ENCODE results near the gene CCDC107. TPM values are rescaled to one million over a fixed set of nuclear protein-coding genes. Genes with fewer than 3 reads are reported as not detected.

Gene CCDC107
- total RNA-seq, 1 donor from 2014 or later: 32.5 TPM

DNA sequence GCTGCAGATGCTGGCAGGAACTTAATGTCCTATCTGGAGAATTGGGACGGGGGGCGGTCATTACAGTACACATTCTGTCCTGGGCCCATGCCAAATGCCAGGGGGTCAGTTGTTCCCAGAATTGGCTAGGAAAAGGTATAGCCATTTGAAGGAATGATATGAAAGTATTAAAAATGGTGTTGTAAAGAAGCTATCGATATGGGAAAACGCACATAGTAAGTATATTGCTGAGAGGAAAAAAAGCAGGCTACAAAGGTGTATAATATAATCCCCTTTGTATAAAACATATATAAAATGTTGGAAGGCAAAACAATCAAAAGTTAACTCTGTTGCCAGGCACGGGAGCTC, 7.4 kb downstream of the CCDC107 start:
- Mint-ChIP-seq H3K27me3 (no peaks in the 10 kb centered on the region), H3K27ac (no peak overlapping the region), H3K36me3 (ENCODE audit: low read depth) (peaks cover 13% of the 10 kb centered on the region), H3K4me3 (peak overlapping the region; percentile 83), H3K4me1 (peaks cover 47% of the 10 kb centered on the region), H3K9me3 (no peaks in the 10 kb centered on the region)
- TF ChIP-seq, protein P1, sequence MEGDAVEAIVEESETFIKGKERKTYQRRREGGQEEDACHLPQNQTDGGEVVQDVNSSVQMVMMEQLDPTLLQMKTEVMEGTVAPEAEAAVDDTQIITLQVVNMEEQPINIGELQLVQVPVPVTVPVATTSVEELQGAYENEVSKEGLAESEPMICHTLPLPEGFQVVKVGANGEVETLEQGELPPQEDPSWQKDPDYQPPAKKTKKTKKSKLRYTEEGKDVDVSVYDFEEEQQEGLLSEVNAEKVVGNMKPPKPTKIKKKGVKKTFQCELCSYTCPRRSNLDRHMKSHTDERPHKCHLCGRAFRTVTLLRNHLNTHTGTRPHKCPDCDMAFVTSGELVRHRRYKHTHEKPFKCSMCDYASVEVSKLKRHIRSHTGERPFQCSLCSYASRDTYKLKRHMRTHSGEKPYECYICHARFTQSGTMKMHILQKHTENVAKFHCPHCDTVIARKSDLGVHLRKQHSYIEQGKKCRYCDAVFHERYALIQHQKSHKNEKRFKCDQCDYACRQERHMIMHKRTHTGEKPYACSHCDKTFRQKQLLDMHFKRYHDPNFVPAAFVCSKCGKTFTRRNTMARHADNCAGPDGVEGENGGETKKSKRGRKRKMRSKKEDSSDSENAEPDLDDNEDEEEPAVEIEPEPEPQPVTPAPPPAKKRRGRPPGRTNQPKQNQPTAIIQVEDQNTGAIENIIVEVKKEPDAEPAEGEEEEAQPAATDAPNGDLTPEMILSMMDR (IDR thresholded peaks at IDR 0.05): no peak
- intact Hi-C loops (cut with micrococcal nuclease): loop anchor here (1.0 kb wide), 2 partner anchors 8 to 25 kb away; no protein-coding TSS in a partner anchor
- ATAC-seq (ENCODE audit: low read depth) (no peak), DNase-seq (no peak)
- ChIA-PET POLR2A (interaction anchor here (1.1 to 4.2 kb wide), 8 partner anchors 9 to 66 kb away, joined by 4 to 16 read pairs (median 8); partner anchors contain the start of genes CD72, CREB3 and TLN1), CTCF (interaction anchor here (0.8 to 12.0 kb wide), 4 partner anchors 25 to 75 kb away, joined by 3 to 127 read pairs (median 18); partner anchors contain the start of gene CD72)

DNA sequence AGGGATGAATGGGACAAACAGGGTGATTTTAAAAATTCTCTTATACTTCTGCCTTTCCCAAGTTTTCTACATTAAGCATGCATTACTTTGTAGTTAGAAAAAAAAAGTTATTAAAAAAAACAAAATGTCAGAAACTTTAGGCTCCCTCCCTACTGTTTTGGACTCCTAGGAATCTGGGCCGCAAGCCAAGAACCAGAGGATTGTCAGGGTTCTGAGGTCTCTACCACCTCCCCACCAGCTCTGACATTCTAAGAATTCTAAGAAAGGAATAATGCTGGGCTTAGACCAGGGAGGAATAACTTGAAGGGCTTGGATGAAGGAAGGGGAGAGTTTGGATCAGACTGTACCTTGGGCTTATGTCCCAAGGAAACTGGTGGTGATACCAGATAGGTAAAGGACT, 8.0 kb downstream of the CCDC107 start:
- intact Hi-C loops (cut with micrococcal nuclease): no loop called here
- ChIA-PET CTCF (interaction anchor here (0.8 to 12.0 kb wide), 3 partner anchors 29 to 74 kb away, joined by 3 to 127 read pairs (median 32); partner anchors contain the start of gene CD72), POLR2A (interaction anchor here (0.6 to 4.2 kb wide), 7 partner anchors 8 to 52 kb away, joined by 4 to 16 read pairs (median 8); partner anchors contain the start of genes CCDC107, CD72 and RMRP)
- H3K4me1 Mint-ChIP-seq: peaks cover 41% of the 10 kb centered on the region
- peak overlapping the region; percentile 29 for H3K4me3 Mint-ChIP-seq
- H3K27ac Mint-ChIP-seq: no peak overlapping the region
- H3K9me3 Mint-ChIP-seq: no peaks in the 10 kb centered on the region
- H3K27me3 Mint-ChIP-seq: no peaks in the 10 kb centered on the region
- peaks cover 7% of the 10 kb centered on the region for H3K36me3 Mint-ChIP-seq (ENCODE audit: low read depth)
- DNase-seq: no peak
- ATAC-seq (ENCODE audit: low read depth): no peak
- TF ChIP-seq, protein P1 (IDR thresholded peaks at IDR 0.05): no peak

DNA sequence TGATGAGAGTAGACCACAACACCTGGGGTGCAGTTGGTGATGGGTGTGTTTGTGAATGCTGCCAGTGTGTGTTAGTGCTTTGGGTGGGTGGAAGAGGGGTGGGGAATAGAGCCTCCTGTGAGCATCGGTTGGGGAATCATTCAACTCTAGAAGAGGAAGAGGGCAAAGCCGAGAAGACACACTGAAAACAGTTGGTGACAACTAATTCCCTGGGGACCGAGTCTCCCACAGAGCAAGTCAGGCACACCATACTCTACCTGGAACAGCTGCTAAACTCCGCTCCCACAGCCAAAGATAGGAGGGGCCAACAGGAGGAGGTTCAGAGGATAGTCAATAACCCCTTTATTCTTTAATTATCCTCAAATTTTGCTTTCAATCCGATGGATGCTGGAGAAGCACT, 8.5 kb downstream of the CCDC107 start:
- Mint-ChIP-seq H3K27me3 (no peaks in the 10 kb centered on the region), H3K27ac (no peak overlapping the region), H3K4me3 (peak overlapping the region; percentile 29), H3K4me1 (peaks cover 38% of the 10 kb centered on the region), H3K9me3 (no peaks in the 10 kb centered on the region), H3K36me3 (ENCODE audit: low read depth) (peaks cover 4% of the 10 kb centered on the region)
- TF ChIP-seq, protein P1 (IDR thresholded peaks at IDR 0.05): no peak
- POLR2A ChIA-PET: interaction anchor here (0.5 to 1.2 kb wide), 3 partner anchors 9 to 52 kb away, joined by 3 to 8 read pairs (median 4); partner anchors contain the start of genes CCDC107 and RMRP
- CTCF ChIA-PET: interaction anchor here (3.4 to 12.0 kb wide), 2 partner anchors 29 to 51 kb away, joined by 32 to 127 read pairs; partner anchors contain the start of gene CD72
- intact Hi-C loops (cut with micrococcal nuclease): no loop called here
- peak; percentile 38 for ATAC-seq (ENCODE audit: low read depth)
- no peak for DNase-seq

DNA sequence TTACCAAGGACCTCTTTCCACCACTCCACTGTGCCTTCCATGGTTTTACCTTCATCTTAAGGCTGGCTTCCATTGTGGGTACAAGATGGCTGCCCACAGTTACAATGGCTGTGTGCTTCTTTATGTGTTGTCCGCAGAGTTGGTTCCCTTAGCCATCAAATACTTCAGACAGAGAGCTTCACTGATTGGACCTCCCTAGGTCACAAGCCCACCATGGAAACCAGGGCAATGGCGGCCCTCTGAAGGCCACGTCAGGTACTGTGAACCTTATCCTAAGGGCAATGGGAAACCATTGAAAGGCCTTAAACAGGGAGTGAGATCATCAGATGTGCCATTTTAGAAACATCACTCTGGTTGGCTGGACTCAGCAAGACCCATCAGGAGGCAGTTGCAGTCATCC, 9.8 kb downstream of the CCDC107 start:
- DNase-seq: no peak
- no peak for ATAC-seq (ENCODE audit: low read depth)
- Mint-ChIP-seq H3K36me3 (ENCODE audit: low read depth) (no peaks in the 10 kb centered on the region), H3K4me3 (no peak overlapping the region), H3K9me3 (no peaks in the 10 kb centered on the region), H3K27me3 (no peaks in the 10 kb centered on the region), H3K27ac (no peak overlapping the region), H3K4me1 (peaks cover 24% of the 10 kb centered on the region)
- CTCF ChIA-PET: no interaction called here
- intact Hi-C loops (cut with micrococcal nuclease): no loop called here
- TF ChIP-seq, protein P1 (IDR thresholded peaks at IDR 0.05): no peak
- POLR2A ChIA-PET: no interaction called here

DNA sequence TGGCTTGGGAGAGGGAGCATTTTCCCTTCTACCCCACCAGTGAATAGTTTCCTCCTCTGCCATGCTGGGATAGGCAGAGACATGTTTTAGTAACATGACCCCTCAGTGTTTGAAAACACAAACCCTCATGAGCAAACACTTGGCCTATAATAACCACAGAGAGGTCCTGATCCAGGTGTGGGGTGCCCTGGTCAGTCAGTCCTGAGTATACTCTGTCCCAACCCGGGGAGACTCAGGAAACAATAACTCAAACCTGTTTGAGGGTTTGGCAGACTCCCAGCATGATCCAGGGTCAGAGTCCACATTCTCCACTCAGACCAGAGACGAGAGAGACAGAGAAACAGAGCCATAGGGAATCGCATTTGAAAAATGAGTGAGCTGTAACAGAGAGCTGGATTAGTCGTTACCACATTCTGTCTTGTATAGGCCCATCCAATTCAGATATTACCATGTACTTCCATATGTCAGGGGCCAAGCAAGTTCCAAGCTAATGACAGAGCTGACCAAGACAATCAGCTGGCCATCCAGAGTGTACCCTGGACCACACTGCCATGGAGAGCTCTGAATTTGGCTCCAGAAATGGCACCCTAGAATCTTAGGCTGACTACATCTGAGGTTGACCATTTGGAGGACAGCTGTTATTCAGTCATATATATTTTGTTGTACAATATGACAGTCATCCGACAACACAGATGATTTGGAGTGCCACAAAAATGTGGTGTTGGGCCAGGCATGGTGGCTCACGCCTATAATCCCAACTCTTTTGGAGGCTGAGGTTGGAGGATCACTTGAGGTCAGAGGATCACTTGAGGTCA, 11.4 kb downstream of the CCDC107 start:
- Mint-ChIP-seq H3K27ac (no peak overlapping the region), H3K36me3 (ENCODE audit: low read depth) (no peaks in the 10 kb centered on the region), H3K9me3 (no peaks in the 10 kb centered on the region), H3K4me1 (peaks cover 21% of the 10 kb centered on the region), H3K4me3 (no peak overlapping the region), H3K27me3 (peaks cover under 1% of the 10 kb centered on the region)
- DNase-seq (no peak), ATAC-seq (ENCODE audit: low read depth) (no peak)
- intact Hi-C loops (cut with micrococcal nuclease): no loop called here
- TF ChIP-seq, protein P1 (IDR thresholded peaks at IDR 0.05): no peak
- ChIA-PET CTCF (interaction anchor here (0.8 to 1.9 kb wide), 3 partner anchors 11 to 27 kb away, joined by 3 to 6 read pairs (median 4); partner anchors contain the start of genes CCDC107 and RMRP), POLR2A (interaction anchor here (0.5 to 0.8 kb wide), 2 partner anchors 9 to 80 kb away, joined by 3 to 8 read pairs; no protein-coding TSS in a partner anchor)
